ENCODE results near the gene CCDC74A.
"Not testable (repeated sequence)": the region's sequence is repeated elsewhere in the genome, so short reads cannot be mapped to it uniquely, and the experiment has no call there.

CCDC74A gene

GRCh38 chr2:131542438-131543384, 15.0 kb downstream of the CCDC74A start:
- Histone ChIP-seq H3K9ac (ENCODE audit: low read length) (no peak overlapping the region), H3K4me3 (ENCODE audit: low read length) (no peak overlapping the region), H3K27me3 (ENCODE audit: low read depth, low read length) (no peaks in the 10 kb centered on the region), H3K27ac (ENCODE audit: low read length) (no peak overlapping the region), H2AFZ (ENCODE audit: low read depth, low read length) (no peak overlapping the region), H3K79me2 (ENCODE audit: low read length) (no peaks in the 10 kb centered on the region), H3K36me3 (replicated peaks; ENCODE audit: low read depth, low read length) (no peaks in the 10 kb centered on the region), H3K4me1 (ENCODE audit: low read length) (no peaks in the 10 kb centered on the region), H4K20me1 (ENCODE audit: insufficient read depth, low read length) (no peaks in the 10 kb centered on the region), H3K9me3 (ENCODE audit: insufficient read depth, low read length) (no peaks in the 10 kb centered on the region), H3K4me2 (ENCODE audit: low read length) (no peak overlapping the region)
- no peak for TF ChIP-seq EZH2phosphoT487 (IDR thresholded peaks at IDR 0.05; ENCODE audit: low read depth)
- TF ChIP-seq, protein P1, sequence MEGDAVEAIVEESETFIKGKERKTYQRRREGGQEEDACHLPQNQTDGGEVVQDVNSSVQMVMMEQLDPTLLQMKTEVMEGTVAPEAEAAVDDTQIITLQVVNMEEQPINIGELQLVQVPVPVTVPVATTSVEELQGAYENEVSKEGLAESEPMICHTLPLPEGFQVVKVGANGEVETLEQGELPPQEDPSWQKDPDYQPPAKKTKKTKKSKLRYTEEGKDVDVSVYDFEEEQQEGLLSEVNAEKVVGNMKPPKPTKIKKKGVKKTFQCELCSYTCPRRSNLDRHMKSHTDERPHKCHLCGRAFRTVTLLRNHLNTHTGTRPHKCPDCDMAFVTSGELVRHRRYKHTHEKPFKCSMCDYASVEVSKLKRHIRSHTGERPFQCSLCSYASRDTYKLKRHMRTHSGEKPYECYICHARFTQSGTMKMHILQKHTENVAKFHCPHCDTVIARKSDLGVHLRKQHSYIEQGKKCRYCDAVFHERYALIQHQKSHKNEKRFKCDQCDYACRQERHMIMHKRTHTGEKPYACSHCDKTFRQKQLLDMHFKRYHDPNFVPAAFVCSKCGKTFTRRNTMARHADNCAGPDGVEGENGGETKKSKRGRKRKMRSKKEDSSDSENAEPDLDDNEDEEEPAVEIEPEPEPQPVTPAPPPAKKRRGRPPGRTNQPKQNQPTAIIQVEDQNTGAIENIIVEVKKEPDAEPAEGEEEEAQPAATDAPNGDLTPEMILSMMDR (IDR thresholded peaks at IDR 0.05; ENCODE audit: low read depth, low read length): no peak

- Histone ChIP-seq H3K9me3 (ENCODE audit: insufficient read depth, low read length) (no peaks in the 10 kb centered on the region), H3K27me3 (ENCODE audit: low read depth, low read length) (no peaks in the 10 kb centered on the region), H3K4me1 (ENCODE audit: low read length) (no peaks in the 10 kb centered on the region), H3K4me3 (ENCODE audit: low read length) (no peak overlapping the region), H3K27ac (ENCODE audit: low read length) (no peak overlapping the region), H3K36me3 (replicated peaks; ENCODE audit: low read depth, low read length) (no peaks in the 10 kb centered on the region), H4K20me1 (ENCODE audit: insufficient read depth, low read length) (no peaks in the 10 kb centered on the region), H3K4me2 (ENCODE audit: low read length) (no peak overlapping the region), H3K79me2 (ENCODE audit: low read length) (no peaks in the 10 kb centered on the region), H2AFZ (ENCODE audit: low read depth, low read length) (no peak overlapping the region), H3K9ac (ENCODE audit: low read length) (no peak overlapping the region)
- TF ChIP-seq EZH2phosphoT487 (IDR thresholded peaks at IDR 0.05; ENCODE audit: low read depth): no peak
- TF ChIP-seq, protein P1 (IDR thresholded peaks at IDR 0.05; ENCODE audit: low read depth, low read length): no peak
Observed at GRCh38 chr2:131543385-131543891, 15.8 kb downstream of the CCDC74A start.

GRCh38 chr2:131544006-131544812, 16.5 kb downstream of the CCDC74A start:
- H3K9ac ChIP-seq (ENCODE audit: low read length); H2AFZ ChIP-seq (ENCODE audit: low read depth, low read length); H3K4me1 ChIP-seq (ENCODE audit: low read length); H3K4me2 ChIP-seq (ENCODE audit: low read length); H3K4me3 ChIP-seq (ENCODE audit: low read length); H3K9me3 ChIP-seq (ENCODE audit: insufficient read depth, low read length); H3K79me2 ChIP-seq (ENCODE audit: low read length); H3K27me3 ChIP-seq (ENCODE audit: low read depth, low read length); H3K36me3 ChIP-seq (replicated peaks; ENCODE audit: low read depth, low read length); H3K27ac ChIP-seq (ENCODE audit: low read length); H4K20me1 ChIP-seq (ENCODE audit: insufficient read depth, low read length): not testable (repeated sequence)

GRCh38 chr2:131544813-131545165, 17.1 kb downstream of the CCDC74A start:
- H3K4me1 ChIP-seq (ENCODE audit: low read length); H3K9ac ChIP-seq (ENCODE audit: low read length); H3K4me3 ChIP-seq (ENCODE audit: low read length): not testable (repeated sequence)

More at GRCh38 chr2:131544813-131545165, 17.1 kb downstream of the CCDC74A start:
- H3K27me3 ChIP-seq (ENCODE audit: low read depth, low read length); H4K20me1 ChIP-seq (ENCODE audit: insufficient read depth, low read length); H3K79me2 ChIP-seq (ENCODE audit: low read length); H3K27ac ChIP-seq (ENCODE audit: low read length); H2AFZ ChIP-seq (ENCODE audit: low read depth, low read length); H3K36me3 ChIP-seq (replicated peaks; ENCODE audit: low read depth, low read length); H3K4me2 ChIP-seq (ENCODE audit: low read length); H3K9me3 ChIP-seq (ENCODE audit: insufficient read depth, low read length): not testable (repeated sequence)
